Esophagus squamous epithelium (tissue), 5 donors: ENCODE results near the gene OGFOD2. TPM values are rescaled to one million over a fixed set of nuclear protein-coding genes. Genes with fewer than 3 reads are reported as not detected.

Experiments used
- DNase-seq: peaks from one replicate; lab custom pipeline; 2025; lab: John Stamatoyannopoulos, UW
- H3K27ac ChIP-seq, 4 donors: fragments of 200-600 bp; sonication (generic); one replicate each; pipeline ENCODE4 v1.5.1; 2016 to 2019; ENCODE audit warnings: mild to moderate bottlenecking in 1 of 4
- H3K27me3 ChIP-seq, 4 donors: fragments of 200-600 bp; sonication (generic); 1 replicate in 3 of 4; 2 replicates in 1 of 4; pipeline versions ENCODE4 v1.5.1 to v1.6.0; 2017 to 2021; ENCODE audit warnings: antibody characterized with exemption in 1 of 4
- H3K36me3 ChIP-seq, 3 donors: fragments of 200-600 bp; sonication (generic); one replicate each; pipeline ENCODE4 v1.5.1; 2016 to 2019
- H3K4me1 ChIP-seq, 3 donors: fragments of 200-600 bp; sonication (generic); one replicate each; pipeline ENCODE4 v1.5.1; 2017 to 2019
- H3K4me3 ChIP-seq, 4 donors: fragments of 200-600 bp; sonication (generic); 1 replicate in 3 of 4; 2 replicates in 1 of 4; pipeline ENCODE4 v1.5.1; 2016 to 2019; ENCODE audit warnings: mild to moderate bottlenecking in 2 of 4, moderate library complexity in 1 of 4
- H3K9me3 ChIP-seq, 3 donors: fragments of 200-600 bp; sonication (generic); one replicate each; pipeline ENCODE4 v1.5.1; 2016 to 2019
- POLR2A ChIP-seq, 4 donors: fragments of 450-650 bp; IDR thresholded peaks; one replicate each; pipeline ENCODE4 v1.6.1; 2017; ENCODE audit warnings: antibody characterized with exemption in 4 of 4, mild to moderate bottlenecking in 4 of 4, moderate library complexity in 3 of 4
- WGBS, 2 donors: methylation state at CpG; one replicate each; pipeline ENCODE4 v1.1.5; 2018; 5-methylcytosine and 5-hydroxymethylcytosine counted together
- intact Hi-C: fragments of 100-400 bp; cut with DNase I; formaldehyde crosslinking; loops from one replicate; pipeline ENCODE4 v1.15.0; 2022
- total RNA-seq, 4 donors: library from RNA; depleted of rRNA; stranded (reverse); fragments of >200 nt; gene quantifications; one replicate each; pipeline ENCODE4 v1.1.0, GENCODE V29; 2016
- TF ChIP-seq, protein P1 (sequence below), 6 experiments: fragments of 450-650 bp in 4 of 6; fragments of 200-600 bp in 2 of 6; sonication (generic) in 2 of 6; IDR thresholded peaks; one replicate each; pipeline ENCODE4 v1.5.1; 2016 to 2019; ENCODE audit warnings: antibody characterized with exemption in 6 of 6, mild to moderate bottlenecking in 4 of 6, moderate library complexity in 4 of 6
- donor health status: DM: yes; HTN: yes; CAD: no.

The OGFOD2 gene
- total RNA-seq, 4 donors from 2014 or later: 8.5 to 13.9 (median 11.3) TPM

DNA sequence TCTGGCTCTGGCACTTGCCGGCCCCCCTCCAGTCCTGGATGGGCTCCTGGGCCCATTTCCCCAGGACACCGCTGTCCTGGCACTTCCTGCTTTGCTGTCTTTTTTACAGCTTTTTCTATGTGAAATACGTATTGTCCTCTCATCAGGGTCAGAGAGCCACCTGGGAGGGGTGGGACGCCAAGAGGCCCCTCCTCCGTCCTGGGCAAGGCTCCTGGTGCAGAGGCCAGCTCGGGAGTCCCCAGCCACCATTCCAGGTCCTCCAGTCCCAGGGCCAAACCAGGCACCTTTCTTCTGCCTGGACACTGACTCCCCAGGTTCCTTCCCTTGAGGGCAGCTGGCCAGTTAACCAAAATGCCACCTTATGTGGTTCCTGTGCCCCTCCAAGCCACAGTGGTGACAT is 28.2 kb downstream of the OGFOD2 start:
- H3K27ac ChIP-seq: no peak overlapping the region
- no peak overlapping the region for H3K4me3 ChIP-seq
- intact Hi-C loops: no loop called here
- H3K27me3 ChIP-seq: no peaks in the 10 kb centered on the region
- no peaks in the 10 kb centered on the region for H3K9me3 ChIP-seq
- H3K36me3 ChIP-seq: peaks cover 6 to 67% (median 11%) of the 10 kb centered on the region in 3 donors
- WGBS, 2 donors: 76 to 81% methylated on average over 3 to 5 of the region's 6 CpGs
- no peak for TF ChIP-seq POLR2A (IDR thresholded peaks at IDR 0.05)
- TF ChIP-seq, protein P1, sequence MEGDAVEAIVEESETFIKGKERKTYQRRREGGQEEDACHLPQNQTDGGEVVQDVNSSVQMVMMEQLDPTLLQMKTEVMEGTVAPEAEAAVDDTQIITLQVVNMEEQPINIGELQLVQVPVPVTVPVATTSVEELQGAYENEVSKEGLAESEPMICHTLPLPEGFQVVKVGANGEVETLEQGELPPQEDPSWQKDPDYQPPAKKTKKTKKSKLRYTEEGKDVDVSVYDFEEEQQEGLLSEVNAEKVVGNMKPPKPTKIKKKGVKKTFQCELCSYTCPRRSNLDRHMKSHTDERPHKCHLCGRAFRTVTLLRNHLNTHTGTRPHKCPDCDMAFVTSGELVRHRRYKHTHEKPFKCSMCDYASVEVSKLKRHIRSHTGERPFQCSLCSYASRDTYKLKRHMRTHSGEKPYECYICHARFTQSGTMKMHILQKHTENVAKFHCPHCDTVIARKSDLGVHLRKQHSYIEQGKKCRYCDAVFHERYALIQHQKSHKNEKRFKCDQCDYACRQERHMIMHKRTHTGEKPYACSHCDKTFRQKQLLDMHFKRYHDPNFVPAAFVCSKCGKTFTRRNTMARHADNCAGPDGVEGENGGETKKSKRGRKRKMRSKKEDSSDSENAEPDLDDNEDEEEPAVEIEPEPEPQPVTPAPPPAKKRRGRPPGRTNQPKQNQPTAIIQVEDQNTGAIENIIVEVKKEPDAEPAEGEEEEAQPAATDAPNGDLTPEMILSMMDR (IDR thresholded peaks at IDR 0.05): no peak
- H3K4me1 ChIP-seq: no peaks in the 10 kb centered on the region
- no peak for DNase-seq

DNA sequence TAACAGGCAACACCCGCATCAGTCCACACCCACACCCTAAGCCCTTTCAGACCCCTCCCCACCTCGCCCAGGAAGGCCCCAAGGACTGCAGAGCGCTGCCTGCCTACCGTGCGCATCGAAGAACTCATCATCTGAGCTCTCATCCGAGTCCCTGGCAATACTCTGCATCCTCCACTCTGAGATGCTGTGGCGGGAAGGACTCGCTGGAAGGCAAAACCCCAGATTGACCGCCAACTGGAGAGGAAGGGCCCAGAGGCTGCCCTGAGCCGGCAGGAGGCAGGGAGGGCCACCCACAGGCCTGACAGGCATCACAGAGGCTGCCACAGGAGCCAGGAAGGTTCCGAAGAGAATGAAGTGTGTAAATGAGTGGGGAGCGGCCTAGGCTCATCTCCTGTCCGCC is 29.2 kb downstream of the OGFOD2 start:
- no peak for DNase-seq
- Histone ChIP-seq H3K27me3 (no peaks in the 10 kb centered on the region), H3K4me1 (no peaks in the 10 kb centered on the region), H3K36me3 (peaks cover 6 to 75% (median 11%) of the 10 kb centered on the region in 3 donors), H3K4me3 (no peak overlapping the region), H3K9me3 (no peaks in the 10 kb centered on the region), H3K27ac (no peak overlapping the region)
- TF ChIP-seq, protein P1 (IDR thresholded peaks at IDR 0.05): no peak
- TF ChIP-seq POLR2A (IDR thresholded peaks at IDR 0.05): no peak
- intact Hi-C loops: no loop called here
- WGBS, 2 donors: 89 to 95% methylated on average over 4 to 10 of the region's 14 CpGs

DNA sequence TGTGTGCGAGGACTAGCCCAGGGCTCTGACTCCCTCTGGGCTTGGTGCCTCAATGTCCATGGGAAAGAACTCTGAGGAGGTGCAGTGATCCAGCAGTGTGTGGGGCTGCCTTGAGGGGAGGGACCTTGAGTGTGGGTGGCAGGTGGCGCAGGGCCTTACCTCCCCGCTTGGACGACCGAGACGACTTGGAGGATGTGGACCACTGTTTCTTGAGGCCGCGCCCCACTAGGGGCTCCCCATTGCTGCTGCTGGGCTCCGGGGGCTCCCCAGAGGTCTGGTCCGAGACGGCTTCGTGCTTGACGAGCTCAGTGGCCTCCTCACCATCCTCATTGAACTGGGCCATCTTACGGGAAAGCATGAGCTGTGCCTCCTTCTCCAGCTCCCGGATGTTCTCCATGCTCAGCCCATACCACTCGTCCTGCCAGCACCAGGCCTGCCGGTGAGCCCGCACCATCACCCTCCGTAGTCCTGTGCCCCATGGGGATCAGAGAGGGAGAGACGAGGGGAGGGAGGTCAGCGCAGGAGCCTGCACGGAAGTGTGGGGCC is 30.1 kb downstream of the OGFOD2 start:
- no peaks in the 10 kb centered on the region for H3K27me3 ChIP-seq
- H3K27ac ChIP-seq: no peak overlapping the region
- TF ChIP-seq POLR2A (IDR thresholded peaks at IDR 0.05): no peak
- TF ChIP-seq, protein P1 (IDR thresholded peaks at IDR 0.05): no peak
- no peaks in the 10 kb centered on the region for H3K4me1 ChIP-seq
- no peak overlapping the region for H3K4me3 ChIP-seq
- WGBS, 2 donors: 94% methylated on average over 9 to 12 of the region's 22 CpGs
- no peak for DNase-seq
- no peaks in the 10 kb centered on the region for H3K9me3 ChIP-seq
- intact Hi-C loops: no loop called here
- peaks cover 6 to 75% (median 11%) of the 10 kb centered on the region in 3 donors for H3K36me3 ChIP-seq

DNA sequence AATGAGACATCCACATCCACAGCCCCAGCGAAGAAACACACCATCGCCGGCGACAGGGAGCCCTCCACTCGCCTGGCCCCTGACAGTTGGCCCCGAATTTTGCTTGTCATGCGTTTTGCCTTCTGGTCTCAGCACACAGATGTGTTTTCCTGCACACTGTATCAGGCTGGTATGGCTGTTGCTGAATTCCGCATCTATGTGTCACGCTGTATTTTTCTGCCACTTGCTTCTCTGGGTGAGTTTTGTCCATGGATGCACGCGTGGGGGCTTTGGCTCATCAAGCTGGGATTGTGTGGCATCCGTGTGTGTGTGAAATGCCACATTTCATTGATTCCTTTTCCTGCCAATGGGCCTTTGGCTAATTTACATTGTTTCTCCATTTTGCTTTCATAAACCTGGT is 31.9 kb downstream of the OGFOD2 start:
- WGBS, 2 donors: 82 to 84% methylated on average over 12 of the region's 12 CpGs
- intact Hi-C loops: no loop called here
- Histone ChIP-seq H3K9me3 (no peaks in the 10 kb centered on the region), H3K27ac (no peak overlapping the region), H3K27me3 (no peaks in the 10 kb centered on the region), H3K4me3 (no peak overlapping the region), H3K36me3 (peaks cover 3 to 80% (median 6%) of the 10 kb centered on the region in 3 donors), H3K4me1 (no peaks in the 10 kb centered on the region)
- TF ChIP-seq, protein P1 (IDR thresholded peaks at IDR 0.05): no peak
- TF ChIP-seq POLR2A (IDR thresholded peaks at IDR 0.05): no peak
- DNase-seq: no peak

DNA sequence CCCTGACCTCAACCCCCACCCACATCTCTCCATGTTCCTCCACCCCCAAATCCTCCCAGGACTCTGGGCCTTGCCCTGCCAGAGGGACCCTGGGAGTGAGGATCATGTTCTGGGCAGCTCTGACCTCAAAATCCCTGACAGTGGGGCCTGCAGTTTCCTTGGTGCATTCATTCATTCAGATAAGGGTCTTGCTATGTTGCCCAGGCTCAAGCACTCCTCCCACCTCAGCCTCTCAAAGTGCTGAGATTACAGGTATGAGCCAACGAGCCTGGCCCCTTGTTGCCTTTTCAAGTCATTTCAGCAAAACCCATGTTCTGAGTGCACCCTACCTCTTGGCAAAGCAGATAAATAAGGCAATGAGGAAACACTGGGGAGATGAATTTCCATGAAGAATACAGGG is 35.1 kb downstream of the OGFOD2 start:
- intact Hi-C loops: no loop called here
- no peak for TF ChIP-seq POLR2A (IDR thresholded peaks at IDR 0.05)
- TF ChIP-seq, protein P1 (IDR thresholded peaks at IDR 0.05): no peak
- WGBS, 2 donors: 75 to 80% methylated on average over 1 of the region's 1 CpG
- Histone ChIP-seq H3K9me3 (no peaks in the 10 kb centered on the region), H3K27ac (no peak overlapping the region), H3K27me3 (no peaks in the 10 kb centered on the region), H3K36me3 (peaks cover 3 to 81% (median 3%) of the 10 kb centered on the region in 3 donors), H3K4me1 (no peaks in the 10 kb centered on the region), H3K4me3 (no peak overlapping the region)
- DNase-seq: no peak
